UCSD-AML1 (cell line): ENCODE measurements around the gene MYMK.

Experiments
- DNase-seq: peaks from one replicate; lab custom pipeline; 2025; ENCODE audit not compliant: unreplicated experiment; lab: John Stamatoyannopoulos, UW

MYMK gene

GRCh38 chr9:133519693-133520092, 5.1 kb downstream of the MYMK start:
- DNase-seq = no peak

DNA sequence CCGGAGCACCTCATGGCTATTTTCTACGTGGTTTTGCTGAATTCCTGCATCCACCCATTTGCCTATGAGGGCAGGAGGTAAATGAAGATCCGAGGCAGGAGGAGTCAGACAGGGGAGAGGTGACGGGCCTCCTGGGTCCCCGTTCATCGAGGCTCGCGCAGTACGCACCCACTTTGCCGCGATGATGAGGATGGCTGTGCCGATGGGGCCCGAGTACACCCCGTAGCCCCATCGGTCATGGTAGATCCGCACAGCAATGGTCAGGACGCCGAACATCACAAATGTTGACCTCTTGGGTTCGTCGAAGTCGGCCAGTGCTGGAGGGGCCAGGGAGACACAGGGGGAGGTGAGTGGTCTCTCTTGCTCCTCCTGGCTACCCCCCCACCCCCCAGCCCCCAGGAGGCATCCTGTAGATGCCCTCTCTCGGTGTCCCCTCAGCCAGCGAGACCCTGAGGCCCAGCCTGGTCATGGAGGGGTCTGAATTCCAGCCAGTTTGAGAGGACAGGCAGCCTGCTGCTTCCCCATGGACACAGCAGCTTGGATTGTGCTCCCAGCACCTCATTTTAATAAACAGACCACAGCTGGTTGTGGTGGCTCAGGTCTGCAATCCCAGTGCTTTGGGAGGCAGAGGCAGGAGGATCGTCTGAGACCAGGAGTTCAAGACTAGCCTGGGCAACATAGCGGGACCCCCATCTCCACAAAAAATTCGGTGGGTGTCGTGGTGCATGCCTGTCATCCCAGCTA, 5.9 kb downstream of the MYMK start:
- no peak for DNase-seq

DNA sequence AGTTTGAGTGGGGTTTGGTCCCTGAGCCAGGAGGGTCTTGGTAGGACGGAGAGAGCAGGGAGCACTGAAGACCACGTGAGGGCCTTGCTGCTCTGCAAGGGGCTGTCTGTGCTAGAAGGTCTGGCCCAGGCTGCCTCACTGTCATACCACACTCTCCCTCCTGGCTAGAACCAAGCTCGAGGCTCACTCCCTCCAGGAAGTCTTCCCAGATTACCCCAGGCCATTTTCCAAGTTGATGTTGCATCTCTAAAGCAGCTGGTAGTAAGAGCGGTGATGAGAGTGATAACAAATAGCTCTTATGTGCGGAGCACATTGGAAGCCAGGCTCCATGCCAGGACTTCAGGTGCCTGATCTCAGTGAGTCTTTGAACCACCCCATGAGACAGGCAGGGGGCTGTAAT, 6.6 kb downstream of the MYMK start:
- no peak for DNase-seq

DNA sequence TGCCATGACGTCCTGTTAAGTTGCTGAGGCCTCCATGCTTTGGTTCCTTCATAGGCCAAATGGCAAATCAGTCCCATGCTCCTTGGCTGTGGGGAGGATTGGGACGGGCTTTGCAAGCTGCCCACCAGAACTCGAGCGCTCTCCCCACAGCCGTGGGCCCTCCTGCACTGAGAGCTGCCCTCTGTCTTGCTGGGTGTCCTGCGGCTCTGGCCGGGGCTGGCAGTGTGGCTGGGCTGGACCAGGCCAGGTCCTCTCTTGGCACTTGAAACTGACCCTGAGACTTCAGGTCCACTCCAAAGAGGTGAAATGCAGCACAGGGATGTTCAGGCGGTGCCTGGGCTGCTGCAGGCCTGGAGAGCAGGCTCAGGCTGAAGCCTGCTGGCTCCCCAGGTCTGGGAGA, 7.0 kb downstream of the MYMK start:
- no peak for DNase-seq

DNA sequence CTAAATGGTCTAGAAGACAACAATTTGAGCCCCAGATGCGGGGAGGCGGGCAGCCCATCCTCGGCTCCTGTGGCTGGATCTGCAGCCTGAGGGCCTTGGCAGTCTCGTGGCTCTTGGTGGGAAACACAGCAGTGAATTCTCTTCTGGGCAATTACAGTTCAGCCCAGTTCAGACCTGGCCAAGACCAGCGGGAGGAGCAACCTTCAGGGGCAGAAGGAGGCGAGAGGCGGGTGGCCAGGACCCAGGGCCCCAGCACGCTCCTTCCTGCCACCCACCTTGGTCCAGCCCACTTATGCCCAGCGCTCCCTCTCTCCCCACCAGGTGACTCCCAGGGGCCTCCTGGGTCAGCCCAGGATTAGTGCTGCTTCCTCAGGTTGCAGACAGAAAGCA, 7.8 kb downstream of the MYMK start:
- DNase-seq = no peak

DNA sequence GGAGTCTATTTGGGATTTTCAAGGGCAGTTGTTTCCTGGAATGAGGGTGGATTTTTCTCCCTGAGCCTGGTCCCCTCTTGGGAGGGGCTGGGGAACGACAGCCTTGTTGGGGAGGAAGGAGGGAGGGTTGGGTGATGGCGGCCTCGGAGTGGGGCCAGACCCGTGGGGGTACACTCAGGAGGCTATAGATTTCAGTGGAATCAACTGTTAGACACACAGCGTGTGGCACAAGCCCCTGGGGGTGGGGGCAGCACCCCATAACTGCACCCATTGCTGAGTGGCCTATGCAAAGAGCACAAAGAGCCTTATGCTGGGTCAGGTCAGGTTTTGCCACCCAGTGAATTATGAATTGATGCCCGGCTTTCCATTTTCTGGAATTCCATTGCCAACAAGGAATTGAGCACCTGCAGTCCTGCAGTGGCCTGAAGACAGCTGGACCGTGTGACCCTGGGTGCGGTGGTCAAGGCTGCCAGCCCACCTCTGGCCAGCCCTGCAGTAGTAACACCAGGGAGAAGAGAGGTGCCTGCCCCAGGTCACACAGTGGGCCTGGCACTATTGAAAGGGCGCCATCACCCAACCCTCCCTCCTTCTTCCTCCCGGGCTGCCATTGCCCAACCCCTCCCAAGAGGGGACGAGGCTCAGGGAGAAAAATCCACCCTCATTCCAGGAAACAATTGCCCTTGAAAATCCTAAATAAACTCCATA, 8.4 kb downstream of the MYMK start:
- no peak for DNase-seq

DNA sequence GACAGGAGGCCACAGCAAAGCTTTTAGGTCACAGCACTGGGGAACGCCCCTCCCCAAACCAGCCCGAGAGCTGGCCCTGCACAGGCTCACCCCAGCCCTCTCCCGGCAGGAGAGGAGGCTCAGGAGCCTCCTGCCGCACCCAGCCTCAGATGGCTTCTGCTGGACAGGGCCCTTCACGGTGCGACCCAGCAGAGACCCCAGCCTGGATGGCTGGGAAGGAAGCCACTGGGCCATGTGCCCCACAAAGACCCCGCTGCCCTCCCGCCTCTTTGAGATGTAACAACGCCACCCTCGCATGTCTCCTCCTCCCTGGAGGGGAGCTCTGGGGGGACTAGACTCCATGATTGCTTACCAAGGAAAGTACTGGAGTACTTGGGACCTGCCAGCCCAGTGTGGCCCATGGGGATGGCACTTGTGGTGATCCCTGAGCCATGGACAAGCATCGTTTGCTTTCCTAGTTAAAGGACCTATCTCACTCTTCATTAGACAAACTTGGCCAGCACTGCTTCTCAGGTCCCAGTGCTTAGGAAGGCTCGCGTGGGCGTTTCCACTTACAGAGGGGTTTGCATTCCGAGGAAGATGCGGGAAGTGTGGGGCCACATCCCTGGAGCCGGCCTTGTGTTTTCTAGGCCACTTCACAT, 9.0 kb downstream of the MYMK start:
- DNase-seq = no peak

- no peak for DNase-seq
These were observed 9.5 kb downstream of the MYMK start for GRCh38 chr9:133515240-133515610.

- DNase-seq = no peak
These were observed 10.1 kb downstream of the MYMK start for GRCh38 chr9:133514460-133515239.

DNA sequence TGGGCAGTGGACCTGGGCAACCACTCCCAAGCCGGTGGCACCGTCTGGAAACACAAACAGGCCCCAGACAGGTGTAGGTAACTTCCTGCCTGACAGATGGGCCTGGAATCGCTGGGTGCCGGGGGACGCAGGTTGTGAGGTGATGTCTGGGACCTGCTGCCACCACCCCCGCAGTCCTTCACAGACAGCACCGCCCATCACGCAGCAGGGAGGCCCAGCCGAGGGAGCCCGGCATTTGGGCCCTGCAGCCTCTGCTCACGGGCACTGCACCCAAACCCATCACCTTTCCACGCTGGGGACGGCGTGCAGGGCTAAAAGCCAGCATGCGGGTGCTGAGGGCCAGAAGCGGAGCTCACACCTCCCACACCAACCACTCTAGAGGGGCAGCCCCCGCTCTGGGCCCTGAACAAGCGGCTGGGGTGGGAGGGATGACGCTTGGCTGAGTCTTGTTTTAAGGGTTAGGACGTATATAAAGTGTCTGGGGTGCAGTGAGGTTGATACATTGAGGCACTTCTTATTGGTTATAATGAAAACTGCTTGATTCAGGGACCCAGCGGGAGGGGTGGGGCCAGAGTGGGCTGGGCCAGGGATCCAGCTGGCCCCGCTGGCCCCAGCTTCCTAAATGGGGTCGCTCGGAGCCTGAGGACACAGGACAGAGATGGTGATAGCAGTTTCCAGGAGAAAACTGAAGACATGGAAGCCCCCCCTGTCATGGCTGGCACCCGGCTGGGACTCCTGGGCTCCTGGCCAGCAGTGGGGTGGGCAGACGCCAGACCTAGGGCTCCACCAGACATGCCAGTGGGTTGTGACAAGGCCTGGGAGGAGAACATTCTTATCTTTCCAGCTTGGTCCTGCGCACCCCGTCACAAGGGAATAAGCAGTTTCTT, 11.3 kb downstream of the MYMK start:
- DNase-seq = no peak

- DNase-seq = no peak
These were observed 12.2 kb downstream of the MYMK start for GRCh38 chr9:133512253-133513213.

DNA sequence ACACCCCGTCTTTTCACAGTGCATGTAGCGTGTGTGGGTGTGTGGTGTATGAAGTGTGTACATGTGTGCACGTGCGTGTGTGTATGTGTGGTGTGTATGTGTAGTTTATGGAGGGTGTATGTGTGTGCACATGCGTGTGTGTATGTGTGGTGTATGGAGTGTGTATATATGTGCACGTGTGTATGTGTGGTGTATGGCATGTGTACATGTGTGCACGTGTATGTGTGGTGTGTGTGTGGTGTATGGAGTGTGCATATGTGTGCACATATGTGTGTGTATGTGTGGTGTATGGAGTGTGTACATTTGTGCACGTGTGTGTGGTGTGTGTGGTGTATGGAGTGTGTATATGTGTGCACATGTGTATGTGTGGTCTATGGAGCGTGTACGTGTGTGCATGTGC, 13.2 kb downstream of the MYMK start:
- no peak for DNase-seq

DNA sequence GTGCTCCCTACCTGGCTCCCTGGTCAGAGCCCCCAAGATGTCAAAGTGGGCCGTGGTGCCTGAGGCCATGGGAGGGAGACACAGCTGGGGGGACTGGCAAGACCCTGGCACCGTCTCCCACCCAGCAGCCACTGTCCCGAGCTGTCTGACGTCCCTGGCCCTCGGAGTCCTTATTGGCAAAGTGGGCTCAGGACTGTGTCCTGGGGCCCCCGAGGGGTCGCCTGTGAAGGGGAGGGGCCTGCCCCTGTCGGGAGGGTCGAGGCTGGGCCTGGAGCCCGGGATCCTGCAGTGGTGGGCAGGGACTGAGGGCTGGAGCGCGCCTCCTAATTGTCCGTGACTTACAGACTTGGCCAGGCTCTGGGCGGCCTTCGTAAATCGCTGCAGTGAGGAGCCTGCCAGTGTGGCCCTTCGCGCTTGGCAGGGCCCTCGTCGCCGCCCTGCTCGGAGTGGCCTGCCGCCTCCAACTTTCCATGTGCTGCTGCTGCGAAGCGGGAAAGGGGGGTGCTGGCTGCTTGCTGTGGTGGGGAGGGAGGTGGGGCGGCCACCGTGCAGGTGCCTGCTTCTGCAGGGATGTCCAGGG, 13.7 kb downstream of the MYMK start:
- no peak for DNase-seq

- peak; percentile 29 for DNase-seq
These were observed 15.3 kb downstream of the MYMK start for GRCh38 chr9:133509179-133510083.

DNA sequence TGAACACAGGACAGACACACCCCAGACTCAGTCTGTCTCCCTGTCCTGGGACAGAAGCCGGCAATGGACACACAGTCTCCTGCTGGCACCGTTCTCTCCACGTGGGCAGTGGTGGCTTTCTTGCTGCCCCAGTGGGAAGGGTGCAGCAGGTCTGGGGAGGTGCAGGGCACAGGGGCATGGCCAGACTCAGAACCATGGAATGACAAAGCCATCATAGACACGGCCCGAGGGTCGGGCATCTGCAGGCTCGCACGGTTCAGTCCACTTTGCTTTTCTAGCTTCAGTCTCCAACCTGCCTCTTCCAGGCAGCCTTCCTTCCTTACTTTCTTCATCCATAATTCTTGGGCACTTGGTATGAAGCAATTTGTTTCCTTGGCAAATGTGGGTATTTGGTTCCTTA, 16.7 kb downstream of the MYMK start:
- DNase-seq = no peak

GRCh38 chr9:133507246-133507965, 17.4 kb downstream of the MYMK start:
- DNase-seq = no peak

GRCh38 chr9:133506653-133507038, 18.1 kb downstream of the MYMK start:
- DNase-seq = no peak
